HepG2 (cell line): ENCODE measurements around the gene DDI2. TPM values are rescaled to one million over a fixed set of nuclear protein-coding genes. Genes with fewer than 3 reads are reported as not detected.

ENCODE experiments used
- ATF4 ChIP-seq, 2 experiments: fragments of 450-650 bp in 1 of 2; sonication (generic) in 1 of 2; formaldehyde crosslinking; IDR thresholded peaks; 2 replicates each; pipeline versions ENCODE4 v1.5.0 to v1.8.0; 2020 to 2022; ENCODE audit warnings: mild to moderate bottlenecking in 1 of 2, missing genetic modification reagents in 1 of 2
- CEBPG ChIP-seq: IDR thresholded peaks from 2 replicates; pipeline ENCODE4 v1.6.1; 2016
- CENPX ChIP-seq: sonication (generic); formaldehyde crosslinking; IDR thresholded peaks from 2 replicates; pipeline ENCODE4 v1.9.0; 2021; ENCODE audit warnings: mild to moderate bottlenecking, missing genetic modification reagents, moderate library complexity
- CHCHD3 ChIP-seq: sonication (generic); formaldehyde crosslinking; IDR thresholded peaks from 2 replicates; pipeline ENCODE4 v1.8.0; 2022; ENCODE audit warnings: mild to moderate bottlenecking, missing genetic modification reagents, moderate library complexity
- HIC2 ChIP-seq: sonication (generic); formaldehyde crosslinking; IDR thresholded peaks from 2 replicates; pipeline ENCODE4 v1.9.0; 2022; ENCODE audit warnings: low read depth, missing genetic modification reagents
- KAT2B ChIP-seq: fragments of 150-350 bp; IDR thresholded peaks from 2 replicates; pipeline ENCODE4 v1.6.1; 2014; ENCODE audit warnings: low read depth, low read length, borderline replicate concordance
- MEIS2 ChIP-seq: sonication (generic); formaldehyde crosslinking; IDR thresholded peaks from 2 replicates; pipeline ENCODE4 v1.9.0; 2021; ENCODE audit warnings: mild to moderate bottlenecking, missing genetic modification reagents
- NFRKB ChIP-seq: fragments of 450-650 bp; IDR thresholded peaks from 2 replicates; pipeline ENCODE4 v1.6.1; 2017
- PRDM4 ChIP-seq: sonication (generic); formaldehyde crosslinking; IDR thresholded peaks from 2 replicates; pipeline ENCODE4 v1.9.0; 2021; ENCODE audit warnings: missing genetic modification reagents, borderline replicate concordance
- SP4 ChIP-seq: sonication (generic); formaldehyde crosslinking; IDR thresholded peaks from 2 replicates; pipeline ENCODE4 v1.8.1; 2023; ENCODE audit warnings: mild to moderate bottlenecking, missing genetic modification reagents
- TEF ChIP-seq: sonication (generic); formaldehyde crosslinking; IDR thresholded peaks from 2 replicates; pipeline ENCODE4 v1.5.0; 2020; ENCODE audit warnings: missing genetic modification reagents
- TOE1 ChIP-seq: sonication (generic); formaldehyde crosslinking; IDR thresholded peaks from 2 replicates; pipeline ENCODE4 v1.4.0; 2020; ENCODE audit warnings: mild to moderate bottlenecking, missing genetic modification reagents
- TOPORS ChIP-seq: sonication (generic); formaldehyde crosslinking; IDR thresholded peaks from 2 replicates; pipeline ENCODE4 v1.8.0; 2023; ENCODE audit warnings: mild to moderate bottlenecking, missing genetic modification reagents
- ZMYM4 ChIP-seq: sonication (generic); formaldehyde crosslinking; IDR thresholded peaks from 2 replicates; pipeline ENCODE4 v1.8.1; 2023; ENCODE audit warnings: mild to moderate bottlenecking, missing genetic modification reagents
- ZNF282 ChIP-seq: fragments of 450-650 bp; IDR thresholded peaks from 2 replicates; pipeline ENCODE4 v1.6.1; 2018; ENCODE audit not compliant: partially characterized antibody
- ZNF350 ChIP-seq: sonication (generic); formaldehyde crosslinking; IDR thresholded peaks from 2 replicates; pipeline ENCODE4 v1.4.0; 2020; ENCODE audit warnings: mild to moderate bottlenecking, low read depth, missing genetic modification reagents, borderline replicate concordance
- ZNF687 ChIP-seq: sonication (generic); formaldehyde crosslinking; IDR thresholded peaks from 2 replicates; pipeline ENCODE4 v1.5.1; 2020; ENCODE audit warnings: mild to moderate bottlenecking, missing genetic modification reagents, moderate library complexity
- polyA plus RNA-seq, 8 experiments: library from polyadenylated mRNA; depleted of rRNA in 3 of 8; stranded (reverse) in 7 of 8; unstranded in 1 of 8; fragments of >200 nt; fragmentation: Illumina TruSeq in 4 of 8; extraction: Trizol in 4 of 8; gene quantifications; 2 replicates each; pipeline versions ENCODE4 v1.2.1 to v1.2.3, GENCODE V29; 2011 to 2016; ENCODE audit warnings: low read depth in 4 of 8, missing spikeins in 1 of 8, mixed read lengths in 1 of 8; ENCODE audit not compliant: insufficient read depth in 1 of 8
- total RNA-seq, 5 experiments: library from RNA; depleted of rRNA; stranded (reverse); fragments of >200 nt; fragmentation: Illumina TruSeq; extraction: Trizol; gene quantifications; 2 replicates each; pipeline ENCODE4 v1.2.3, GENCODE V29; 2016; ENCODE audit warnings: low read depth in 1 of 5

The DDI2 gene
- total and polyA plus RNA-seq, 2 of the 13 experiments (the other 11 are each of a cell fraction or from before 2014, with no cell fraction given): 8.5 to 25.7 TPM

GRCh38 chr1:15605398-15606383 lies 11.6 kb upstream of the DDI2 start (continued):
- TF ChIP-seq CHCHD3 (CRISPR knock-in tag) (no peak), CEBPG (CRISPR knock-in tag) (0 out of 2 replicates have a peak, but pooled peaks have one; percentile 33), ATF4 (CRISPR knock-in tag; IDR thresholded peaks at IDR 0.05) (peak in 1 of 2 experiments; percentile 55; a peak in 1 of 4 replicates), TOE1 (CRISPR knock-in tag) (no peak), ZNF282 (no peak), SP4 (CRISPR knock-in tag) (no peak), CENPX (no peak), ZNF350 (CRISPR knock-in tag) (no peak), PRDM4 (no peak), TOPORS (CRISPR knock-in tag) (no peak), HIC2 (CRISPR knock-in tag) (no peak), ZMYM4 (CRISPR knock-in tag) (peak; percentile 47; the same call in 1 of the 2 replicates), TEF (CRISPR knock-in tag) (no peak), NFRKB (no peak), MEIS2 (CRISPR knock-in tag) (no peak), KAT2B (peak; percentile 77; the same call in 1 of the 2 replicates), ZNF687 (CRISPR knock-in tag) (no peak)
